Neural cell (in vitro differentiated cells): ENCODE data around the gene CYP46A1.

Source experiments
- EP300 ChIP-seq: fragments of 450-650 bp; conservative IDR thresholded peaks from 2 replicates; pipeline ENCODE4 v1.6.1; 2014; ENCODE audit warnings: antibody characterized with exemption, mild to moderate bottlenecking, moderate library complexity; ENCODE audit not compliant: poor library complexity, severe bottlenecking
- POLR2AphosphoS5 ChIP-seq: IDR thresholded peaks from 2 replicates; pipeline ENCODE4 v1.6.1; 2012
- RAD21 ChIP-seq: fragments of 450-650 bp; conservative IDR thresholded peaks from 2 replicates; pipeline ENCODE4 v1.6.1; 2014; ENCODE audit warnings: antibody characterized with exemption, mild to moderate bottlenecking, moderate library complexity
- TF ChIP-seq, protein P1 (sequence below): fragments of 450-650 bp; IDR thresholded peaks from 2 replicates; pipeline ENCODE4 v1.5.1; 2014; ENCODE audit warnings: antibody characterized with exemption, mild to moderate bottlenecking, moderate library complexity; ENCODE audit not compliant: poor library complexity, severe bottlenecking

DNA sequence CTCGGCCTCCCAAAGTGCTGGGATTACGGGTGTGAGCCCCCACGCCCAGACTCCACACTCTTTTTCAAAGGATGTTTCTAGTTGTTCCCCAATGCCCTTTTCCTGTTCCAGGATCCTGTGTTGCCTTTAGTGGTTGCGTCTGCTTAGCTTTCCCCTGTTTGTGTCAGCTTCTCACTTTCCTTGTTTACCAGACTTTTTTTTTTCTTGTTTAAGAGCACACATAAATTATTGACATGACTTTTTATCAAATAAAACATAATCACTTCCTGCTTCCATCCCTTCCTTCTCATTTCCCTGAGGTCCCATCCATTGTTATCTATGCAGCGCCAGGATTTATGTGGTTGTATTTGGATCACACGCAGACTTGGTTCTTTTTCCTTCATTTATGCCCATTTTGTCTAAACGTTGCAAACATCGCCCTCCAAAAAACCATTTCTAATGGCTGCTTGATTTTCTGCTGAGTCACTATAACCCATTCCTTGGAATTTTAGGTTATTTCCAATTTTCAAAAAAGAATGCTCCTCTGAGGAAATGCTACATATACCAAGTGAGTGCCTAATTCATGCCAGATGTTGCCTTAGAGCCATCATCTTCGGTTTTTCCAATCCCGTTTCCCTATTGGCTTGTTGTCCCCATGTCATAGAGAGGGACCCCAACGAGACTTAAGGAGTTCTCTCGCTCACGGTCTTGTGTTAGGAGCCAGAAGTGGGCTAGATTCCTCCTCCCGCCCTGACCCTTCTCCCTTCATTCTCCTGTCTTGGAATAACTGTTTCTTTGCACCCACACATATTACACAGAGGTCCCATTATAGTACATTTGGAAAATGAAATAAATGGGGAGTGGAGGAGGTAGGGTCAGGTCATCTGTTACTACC is 13.5 kb upstream of the CYP46A1 start:
- TF ChIP-seq, protein P1, sequence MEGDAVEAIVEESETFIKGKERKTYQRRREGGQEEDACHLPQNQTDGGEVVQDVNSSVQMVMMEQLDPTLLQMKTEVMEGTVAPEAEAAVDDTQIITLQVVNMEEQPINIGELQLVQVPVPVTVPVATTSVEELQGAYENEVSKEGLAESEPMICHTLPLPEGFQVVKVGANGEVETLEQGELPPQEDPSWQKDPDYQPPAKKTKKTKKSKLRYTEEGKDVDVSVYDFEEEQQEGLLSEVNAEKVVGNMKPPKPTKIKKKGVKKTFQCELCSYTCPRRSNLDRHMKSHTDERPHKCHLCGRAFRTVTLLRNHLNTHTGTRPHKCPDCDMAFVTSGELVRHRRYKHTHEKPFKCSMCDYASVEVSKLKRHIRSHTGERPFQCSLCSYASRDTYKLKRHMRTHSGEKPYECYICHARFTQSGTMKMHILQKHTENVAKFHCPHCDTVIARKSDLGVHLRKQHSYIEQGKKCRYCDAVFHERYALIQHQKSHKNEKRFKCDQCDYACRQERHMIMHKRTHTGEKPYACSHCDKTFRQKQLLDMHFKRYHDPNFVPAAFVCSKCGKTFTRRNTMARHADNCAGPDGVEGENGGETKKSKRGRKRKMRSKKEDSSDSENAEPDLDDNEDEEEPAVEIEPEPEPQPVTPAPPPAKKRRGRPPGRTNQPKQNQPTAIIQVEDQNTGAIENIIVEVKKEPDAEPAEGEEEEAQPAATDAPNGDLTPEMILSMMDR, result no peak
- TF ChIP-seq EP300, result no peak
- no peak for TF ChIP-seq RAD21
- no peak for TF ChIP-seq POLR2AphosphoS5
